Measurements from ENCODE around the gene CD37. TPM values are rescaled to one million over a fixed set of nuclear protein-coding genes. Genes with fewer than 3 reads are reported as not detected.

CD37 gene
- total and polyA plus RNA-seq, 2 experiments from 2014 or later: 106 TPM; not detected in 1

- TF ChIP-seq ZNF462 (CRISPR knock-in tag; IDR thresholded peaks at IDR 0.05): no peak
- no peak for TF ChIP-seq ZNF331 (CRISPR knock-in tag; IDR thresholded peaks at IDR 0.05; ENCODE audit: low read depth)
Observed at GRCh38 chr19:49355909-49356353, 20.7 kb downstream of the CD37 start (continued).

DNA sequence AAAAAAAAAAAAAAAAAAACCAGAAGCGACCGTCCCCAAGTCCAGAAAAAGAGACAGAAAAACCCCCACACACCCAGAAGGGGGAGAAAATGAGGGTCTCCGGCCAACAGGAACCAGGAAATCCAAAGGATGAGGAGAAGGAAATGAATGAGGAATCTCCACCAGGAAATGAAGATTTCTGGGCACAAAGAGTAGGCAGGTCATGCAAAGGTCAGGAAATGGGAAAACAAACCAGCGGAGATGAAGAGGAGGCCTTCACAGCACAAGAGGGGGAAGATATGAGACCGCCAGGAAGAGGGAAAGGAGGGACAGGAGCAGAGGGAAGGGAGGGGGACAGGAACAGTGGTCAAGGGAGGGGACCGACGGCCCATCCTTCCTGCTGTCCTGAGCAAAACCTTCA, 21.2 kb downstream of the CD37 start:
- no peaks in the 10 kb centered on the region; the same call in 1 of the 2 replicates for H4K20me1 ChIP-seq (replicated peaks; ENCODE audit: insufficient read depth)
- ATAC-seq (no peak), DNase-seq (ENCODE audit: low spot score) (no peak)
- H3K79me2 ChIP-seq (replicated peaks; ENCODE audit: insufficient read depth): peaks cover 24% of the 10 kb centered on the region
- Mint-ChIP-seq H3K9me3 (peaks cover 3% of the 10 kb centered on the region; the same call in 2 of the 3 replicates), H3K27ac (no peak overlapping the region), H3K36me3 (ENCODE audit: low read depth) (peaks cover 87% of the 10 kb centered on the region), H3K27me3 (ENCODE audit: insufficient read depth, low read depth, poor library complexity) (peaks cover 22% of the 10 kb centered on the region), H3K4me3 (no peak overlapping the region; the same call in 2 of the 3 replicates), H3K4me1 (peaks cover 22% of the 10 kb centered on the region)
- H2AFZ ChIP-seq: no peak overlapping the region
- H3K4me2 ChIP-seq: no peak overlapping the region
- H3K4me1 ChIP-seq (ENCODE audit: insufficient read depth): peaks cover 5% of the 10 kb centered on the region; the same call in 1 of the 2 replicates
- H3K27ac ChIP-seq (ENCODE audit: low read depth): no peak overlapping the region
- peaks cover 33% of the 10 kb centered on the region for H3K36me3 ChIP-seq (ENCODE audit: insufficient read depth)
- no peaks in the 10 kb centered on the region for H3K27me3 ChIP-seq (ENCODE audit: insufficient read depth)
- TF ChIP-seq ETS1 (IDR thresholded peaks at IDR 0.05) (no peak), ZNF331 (CRISPR knock-in tag; IDR thresholded peaks at IDR 0.05; ENCODE audit: low read depth) (no peak), ZNF114 (CRISPR knock-in tag; IDR thresholded peaks at IDR 0.05) (no peak), STAT1 (IDR thresholded peaks at IDR 0.05; ENCODE audit: unreplicated experiment) (no peak), CREB1 (CRISPR knock-in tag; IDR thresholded peaks at IDR 0.05; ENCODE audit: low read depth) (no peak), EZH2 (IDR thresholded peaks at IDR 0.05; ENCODE audit: low read depth, unreplicated experiment) (no peak), POLR2AphosphoS5 (IDR thresholded peaks at IDR 0.05; ENCODE audit: low read depth) (no peak), CTCF (conservative IDR thresholded peaks at IDR 0.05; ENCODE audit: low read depth in 2 of 2) (no peak)
- H3F3A ChIP-seq (replicated peaks; ENCODE audit: low read depth): no peaks in the 10 kb centered on the region
- H3K9me2 ChIP-seq (ENCODE audit: insufficient read depth): no peaks in the 10 kb centered on the region
- no peak overlapping the region for H3K4me3 ChIP-seq

Data from GM23338 (cell line).